Activated naive CD4-positive, alpha-beta T cell treated with anti-CD3 and anti-CD28 coated beads for 36 hours (primary cell): ENCODE data around the gene PRDM15. TPM values are rescaled to one million over a fixed set of nuclear protein-coding genes. Genes with fewer than 3 reads are reported as not detected.

Experiments used
- CTCF ChIA-PET: fragments of 350-600 bp; sonication (Branson Sonifier 250); formaldehyde crosslinking; loops from one replicate; lab custom pipeline; 2021; ENCODE audit warnings: antibody characterized with exemption; lab: Charles Lee
- DNase-seq: peaks from one replicate; pipeline ENCODE4 v3.0.0-alpha.2; 2020
- H3K27ac Mint-ChIP-seq: one replicate; pipeline ENCODE4 v1.8.0; 2021; ENCODE audit warnings: mild to moderate bottlenecking, mixed read lengths
- H3K27me3 Mint-ChIP-seq: one replicate; pipeline ENCODE4 v1.8.0; 2021; ENCODE audit warnings: low read depth, mixed read lengths
- H3K36me3 Mint-ChIP-seq: one replicate; pipeline ENCODE4 v1.8.0; 2021; ENCODE audit warnings: low read depth, mixed read lengths
- H3K4me1 Mint-ChIP-seq: one replicate; pipeline ENCODE4 v1.8.0; 2021; ENCODE audit warnings: low read depth, mixed read lengths
- H3K4me3 Mint-ChIP-seq: one replicate; pipeline ENCODE4 v1.8.0; 2021; ENCODE audit warnings: mild to moderate bottlenecking, moderate library complexity, mixed read lengths
- H3K9me3 Mint-ChIP-seq: one replicate; pipeline ENCODE4 v1.8.0; 2021; ENCODE audit warnings: mixed read lengths
- intact Hi-C: fragments of 100-400 bp; cut with micrococcal nuclease; formaldehyde crosslinking; loops from one replicate; pipeline ENCODE4 v1.15.1; 2023
- total RNA-seq, 2 experiments: library from RNA; stranded (reverse); gene quantifications; one replicate each; pipeline ENCODE4 v1.2.3, GENCODE V29; 2021

Gene PRDM15
- total RNA-seq, 2 experiments from 2014 or later, result 9.6 to 9.8 TPM

- Mint-ChIP-seq H3K9me3 (peaks cover 8% of the 10 kb centered on the region), H3K4me1 (no peaks in the 10 kb centered on the region), H3K36me3 (peaks cover 25% of the 10 kb centered on the region), H3K27ac (no peak overlapping the region), H3K27me3 (no peaks in the 10 kb centered on the region), H3K4me3 (no peak overlapping the region)
- no peak for DNase-seq
- intact Hi-C loops, result no loop called here
- CTCF ChIA-PET, result no interaction called here
Observed at GRCh38 chr21:41845310-41846032, 33.7 kb downstream of the PRDM15 start.

GRCh38 chr21:41843584-41843983 is 35.6 kb downstream of the PRDM15 start:
- H3K36me3 Mint-ChIP-seq, result peaks cover 29% of the 10 kb centered on the region
- CTCF ChIA-PET, result interaction anchor here (0.6 kb wide), 1 partner anchor 18 kb away, joined by 3 read pairs; no protein-coding TSS in a partner anchor
- intact Hi-C loops, result no loop called here

GRCh38 chr21:41840880-41841279 is 38.3 kb downstream of the PRDM15 start:
- CTCF ChIA-PET, result interaction anchor here (0.6 kb wide), 1 partner anchor 373 kb away, joined by 4 read pairs; no protein-coding TSS in a partner anchor
- Mint-ChIP-seq H3K4me1 (no peaks in the 10 kb centered on the region), H3K9me3 (peaks cover 9% of the 10 kb centered on the region), H3K36me3 (peaks cover 40% of the 10 kb centered on the region), H3K27ac (no peak overlapping the region), H3K27me3 (no peaks in the 10 kb centered on the region), H3K4me3 (no peak overlapping the region)
- DNase-seq, result no peak
- intact Hi-C loops, result no loop called here

More at GRCh38 chr21:41843584-41843983, 35.6 kb downstream of the PRDM15 start:
- no peak overlapping the region for H3K4me3 Mint-ChIP-seq
- no peaks in the 10 kb centered on the region for H3K4me1 Mint-ChIP-seq
- H3K27me3 Mint-ChIP-seq, result no peaks in the 10 kb centered on the region
- H3K27ac Mint-ChIP-seq, result no peak overlapping the region
- H3K9me3 Mint-ChIP-seq, result peaks cover 9% of the 10 kb centered on the region
- DNase-seq, result no peak

- Mint-ChIP-seq H3K27me3 (no peaks in the 10 kb centered on the region), H3K4me3 (no peak overlapping the region), H3K9me3 (peaks cover 9% of the 10 kb centered on the region), H3K36me3 (peaks cover 41% of the 10 kb centered on the region), H3K27ac (no peak overlapping the region), H3K4me1 (no peaks in the 10 kb centered on the region)
- no peak for DNase-seq
- CTCF ChIA-PET, result no interaction called here
- intact Hi-C loops, result no loop called here
Observed at GRCh38 chr21:41839387-41840000, 39.6 kb downstream of the PRDM15 start.

- Mint-ChIP-seq H3K27ac (no peak overlapping the region), H3K36me3 (peaks cover 34% of the 10 kb centered on the region), H3K4me3 (no peak overlapping the region), H3K27me3 (no peaks in the 10 kb centered on the region), H3K9me3 (peaks cover 9% of the 10 kb centered on the region), H3K4me1 (no peaks in the 10 kb centered on the region)
- CTCF ChIA-PET, result interaction anchor here (0.6 kb wide), 2 partner anchors 27 to 257 kb away, joined by 3 read pairs; no protein-coding TSS in a partner anchor
- no peak for DNase-seq
- intact Hi-C loops, result no loop called here
Observed at GRCh38 chr21:41837756-41838297, 41.3 kb downstream of the PRDM15 start.

- Mint-ChIP-seq H3K27me3 (no peaks in the 10 kb centered on the region), H3K9me3 (peaks cover 8% of the 10 kb centered on the region), H3K27ac (no peak overlapping the region), H3K4me1 (no peaks in the 10 kb centered on the region), H3K36me3 (peaks cover 26% of the 10 kb centered on the region), H3K4me3 (no peak overlapping the region)
- CTCF ChIA-PET, result no interaction called here
- intact Hi-C loops, result no loop called here
- no peak for DNase-seq
Observed at GRCh38 chr21:41836166-41837015, 42.8 kb downstream of the PRDM15 start.

- no peak overlapping the region for H3K4me3 Mint-ChIP-seq
- no peak overlapping the region for H3K27ac Mint-ChIP-seq
- intact Hi-C loops, result no loop called here
- CTCF ChIA-PET, result no interaction called here
- DNase-seq, result no peak
- H3K36me3 Mint-ChIP-seq, result peaks cover 20% of the 10 kb centered on the region
- no peaks in the 10 kb centered on the region for H3K4me1 Mint-ChIP-seq
- H3K27me3 Mint-ChIP-seq, result no peaks in the 10 kb centered on the region
- peaks cover 2% of the 10 kb centered on the region for H3K9me3 Mint-ChIP-seq
Observed at GRCh38 chr21:41835711-41836154, 43.4 kb downstream of the PRDM15 start.

- no peaks in the 10 kb centered on the region for H3K9me3 Mint-ChIP-seq
- CTCF ChIA-PET, result no interaction called here
- peaks cover 16% of the 10 kb centered on the region for H3K36me3 Mint-ChIP-seq
- H3K4me3 Mint-ChIP-seq, result no peak overlapping the region
- H3K4me1 Mint-ChIP-seq, result no peaks in the 10 kb centered on the region
- no peaks in the 10 kb centered on the region for H3K27me3 Mint-ChIP-seq
- intact Hi-C loops, result no loop called here
- no peak overlapping the region for H3K27ac Mint-ChIP-seq
- no peak for DNase-seq
Observed at GRCh38 chr21:41834926-41835663, 44.0 kb downstream of the PRDM15 start.

- intact Hi-C loops, result no loop called here
- CTCF ChIA-PET, result no interaction called here
- no peaks in the 10 kb centered on the region for H3K4me1 Mint-ChIP-seq
- no peak overlapping the region for H3K27ac Mint-ChIP-seq
- H3K9me3 Mint-ChIP-seq, result no peaks in the 10 kb centered on the region
- no peak for DNase-seq
- no peaks in the 10 kb centered on the region for H3K27me3 Mint-ChIP-seq
- peaks cover 13% of the 10 kb centered on the region for H3K36me3 Mint-ChIP-seq
- H3K4me3 Mint-ChIP-seq, result no peak overlapping the region
Observed at GRCh38 chr21:41834252-41834925, 44.8 kb downstream of the PRDM15 start.

GRCh38 chr21:41833497-41834115 is 45.5 kb downstream of the PRDM15 start:
- intact Hi-C loops, result no loop called here
- CTCF ChIA-PET, result no interaction called here
- Mint-ChIP-seq H3K9me3 (no peaks in the 10 kb centered on the region), H3K27me3 (no peaks in the 10 kb centered on the region), H3K36me3 (peaks cover 13% of the 10 kb centered on the region), H3K4me3 (no peak overlapping the region), H3K4me1 (no peaks in the 10 kb centered on the region), H3K27ac (no peak overlapping the region)
- no peak for DNase-seq
